DOHH2 (cell line): ENCODE results near the gene DACH1.

Source experiments
- H3F3A ChIP-seq: fragments of 200-600 bp; sonication (generic), shearing (Covaris generic); 2 replicates; pipeline ENCODE4 v1.6.0; 2016; ENCODE audit warnings: antibody characterized with exemption, mild to moderate bottlenecking; ENCODE audit not compliant: control insufficient read depth, insufficient read depth
- H3K27ac ChIP-seq: fragments of 200-600 bp; sonication (generic); 2 replicates; pipeline ENCODE4 v1.5.1; 2014; ENCODE audit warnings: low read depth, mild to moderate bottlenecking, low read length, moderate library complexity
- H3K27me3 ChIP-seq: fragments of 200-600 bp; sonication (generic); 2 replicates; pipeline ENCODE4 v1.6.1; 2014; ENCODE audit warnings: mild to moderate bottlenecking, low read length, mixed read lengths; ENCODE audit not compliant: control insufficient read depth
- H3K36me3 ChIP-seq: fragments of 200-600 bp; sonication (generic); 2 replicates; pipeline ENCODE4 v1.6.1; 2014; ENCODE audit warnings: mild to moderate bottlenecking, low read length, moderate library complexity, mixed read lengths; ENCODE audit not compliant: control insufficient read depth
- H3K4me1 ChIP-seq: fragments of 200-600 bp; sonication (generic); 2 replicates; pipeline ENCODE4 v1.6.1; 2014; ENCODE audit warnings: mild to moderate bottlenecking, low read length, mixed read lengths; ENCODE audit not compliant: control insufficient read depth
- H3K4me2 ChIP-seq: fragments of 200-600 bp; sonication (generic); 2 replicates; pipeline ENCODE4 v1.6.0; 2014; ENCODE audit warnings: mild to moderate bottlenecking, low read length, moderate library complexity
- H3K4me3 ChIP-seq: fragments of 200-600 bp; sonication (generic); 2 replicates; pipeline ENCODE4 v1.5.1; 2014; ENCODE audit warnings: mild to moderate bottlenecking, low read length, mixed read lengths
- H3K79me2 ChIP-seq: fragments of 200-600 bp; sonication (generic); 2 replicates; pipeline ENCODE4 v1.6.1; 2014; ENCODE audit warnings: mild to moderate bottlenecking, low read length, mixed read lengths; ENCODE audit not compliant: control insufficient read depth
- H3K9me2 ChIP-seq: fragments of 200-600 bp; sonication (generic); replicated peaks from 2 replicates; pipeline ENCODE4 v1.6.1; 2014; ENCODE audit warnings: mild to moderate bottlenecking, low read length, mixed read lengths; ENCODE audit not compliant: control insufficient read depth
- H3K9me3 ChIP-seq: fragments of 200-600 bp; sonication (generic); 2 replicates; pipeline ENCODE4 v1.6.1; 2014; ENCODE audit warnings: antibody characterized with exemption, low read length, mixed read lengths; ENCODE audit not compliant: control insufficient read depth, insufficient read depth
- H4K20me1 ChIP-seq: fragments of 200-600 bp; sonication (generic); 2 replicates; pipeline ENCODE4 v1.6.0; 2014; ENCODE audit warnings: low read depth, mild to moderate bottlenecking, antibody characterized with exemption, low read length, moderate library complexity; ENCODE audit not compliant: control insufficient read depth, insufficient read depth
- CTCF ChIP-seq: fragments of 200-600 bp; sonication (generic); IDR thresholded peaks from one replicate; pipeline ENCODE4 v1.5.1; 2014; ENCODE audit warnings: antibody characterized with exemption, mild to moderate bottlenecking, low read depth, low read length; ENCODE audit not compliant: poor library complexity, severe bottlenecking
- EZH2phosphoT487 ChIP-seq: fragments of 200-600 bp; sonication (generic); IDR thresholded peaks from 2 replicates; pipeline ENCODE4 v1.6.1; 2017; ENCODE audit warnings: borderline replicate concordance, mild to moderate bottlenecking, antibody characterized with exemption, low read length, moderate library complexity, mixed read lengths

The DACH1 gene

GRCh38 chr13:71590654-71591148 lies 276.3 kb downstream of the DACH1 start:
- H3K9me2 ChIP-seq, result no peaks in the 10 kb centered on the region
- H3F3A ChIP-seq, result no peaks in the 10 kb centered on the region

GRCh38 chr13:71589032-71589431 lies 278.0 kb downstream of the DACH1 start:
- Histone ChIP-seq H3K79me2 (no peaks in the 10 kb centered on the region), H3K27me3 (no peaks in the 10 kb centered on the region), H3K9me2 (no peaks in the 10 kb centered on the region), H3K27ac (no peak overlapping the region), H3K4me1 (no peaks in the 10 kb centered on the region), H3K4me2 (no peak overlapping the region), H3F3A (no peaks in the 10 kb centered on the region), H4K20me1 (no peaks in the 10 kb centered on the region), H3K9me3 (no peaks in the 10 kb centered on the region), H3K36me3 (no peaks in the 10 kb centered on the region), H3K4me3 (no peak overlapping the region)
- no peak for TF ChIP-seq CTCF
- TF ChIP-seq EZH2phosphoT487, result no peak

More at GRCh38 chr13:71590654-71591148, 276.3 kb downstream of the DACH1 start:
- Histone ChIP-seq H3K27me3 (no peaks in the 10 kb centered on the region), H3K27ac (no peak overlapping the region), H3K4me3 (no peak overlapping the region), H3K4me1 (no peaks in the 10 kb centered on the region), H4K20me1 (no peaks in the 10 kb centered on the region), H3K36me3 (no peaks in the 10 kb centered on the region), H3K4me2 (no peak overlapping the region), H3K79me2 (no peaks in the 10 kb centered on the region), H3K9me3 (no peaks in the 10 kb centered on the region)
- TF ChIP-seq EZH2phosphoT487, result no peak
- TF ChIP-seq CTCF, result no peak

- Histone ChIP-seq H3F3A (no peaks in the 10 kb centered on the region), H3K4me3 (no peak overlapping the region), H3K9me2 (no peaks in the 10 kb centered on the region), H3K4me2 (no peak overlapping the region), H3K79me2 (no peaks in the 10 kb centered on the region), H3K27ac (no peak overlapping the region), H3K27me3 (no peaks in the 10 kb centered on the region), H3K36me3 (no peaks in the 10 kb centered on the region), H3K4me1 (no peaks in the 10 kb centered on the region), H3K9me3 (no peaks in the 10 kb centered on the region), H4K20me1 (no peaks in the 10 kb centered on the region)
- TF ChIP-seq EZH2phosphoT487 (no peak), CTCF (no peak)
Observed at GRCh38 chr13:71587817-71588216, 279.2 kb downstream of the DACH1 start.
